Ammon's horn (tissue), 1 donor: ENCODE data around the gene GTPBP6.
"Not testable (repeated sequence)": the region's sequence is repeated elsewhere in the genome, so short reads cannot be mapped to it uniquely, and the experiment has no call there.

ENCODE experiments used
- DNase-seq: peaks from one replicate; pipeline ENCODE4 v3.0.0-alpha.2; 2016; ENCODE audit warnings: low spot score

The GTPBP6 gene

GRCh38 chrX:351736-352135, 33.1 kb upstream of the GTPBP6 start:
- no peak for DNase-seq

- not testable (repeated sequence) for DNase-seq
Observed at GRCh38 chrX:351324-351641, 32.7 kb upstream of the GTPBP6 start.

- DNase-seq, result no peak
Observed at GRCh38 chrX:350534-351323, 32.1 kb upstream of the GTPBP6 start.

- no peak for DNase-seq
Observed at GRCh38 chrX:350148-350533, 31.5 kb upstream of the GTPBP6 start.

- DNase-seq, result no peak
Observed at GRCh38 chrX:349702-350101, 31.1 kb upstream of the GTPBP6 start.

GRCh38 chrX:349196-349595, 30.6 kb upstream of the GTPBP6 start:
- peak; percentile 81 for DNase-seq

- no peak for DNase-seq
Observed at GRCh38 chrX:348461-349117, 30.0 kb upstream of the GTPBP6 start.

- DNase-seq, result no peak
Observed at GRCh38 chrX:347351-348117, 28.9 kb upstream of the GTPBP6 start.

- no peak for DNase-seq
Observed at GRCh38 chrX:346034-346813, 27.6 kb upstream of the GTPBP6 start.

- DNase-seq, result no peak
Observed at GRCh38 chrX:345020-345925, 26.7 kb upstream of the GTPBP6 start.

GRCh38 chrX:344371-344901, 25.8 kb upstream of the GTPBP6 start:
- no peak for DNase-seq

- DNase-seq, result no peak
Observed at GRCh38 chrX:341541-342101, 23.0 kb upstream of the GTPBP6 start.

GRCh38 chrX:340641-341423, 22.2 kb upstream of the GTPBP6 start:
- DNase-seq, result no peak

GRCh38 chrX:340121-340520, 21.5 kb upstream of the GTPBP6 start:
- DNase-seq, result no peak

- DNase-seq, result no peak
Observed at GRCh38 chrX:338836-339400, 20.3 kb upstream of the GTPBP6 start.

- DNase-seq, result no peak
Observed at GRCh38 chrX:338281-338835, 19.8 kb upstream of the GTPBP6 start.

- no peak for DNase-seq
Observed at GRCh38 chrX:337331-337831, 18.8 kb upstream of the GTPBP6 start.

GRCh38 chrX:336227-336626, 17.6 kb upstream of the GTPBP6 start:
- DNase-seq, result no peak

- no peak for DNase-seq
Observed at GRCh38 chrX:335758-336155, 17.2 kb upstream of the GTPBP6 start.
